ENCODE measurements around the gene SDHAF4. TPM values are rescaled to one million over a fixed set of nuclear protein-coding genes. Genes with fewer than 3 reads are reported as not detected.
"Not testable (repeated sequence)": the region's sequence is repeated elsewhere in the genome, so short reads cannot be mapped to it uniquely, and the experiment has no call there.

SDHAF4 gene
- total and polyA plus RNA-seq, 3 experiments from 2014 or later = 7.9 to 10.9 (median 10.1) TPM

GRCh38 chr6:70599187-70599586 is 32.5 kb downstream of the SDHAF4 start:
- Histone ChIP-seq H3K4me1 (ENCODE audit: insufficient read depth, low read length) (no peaks in the 10 kb centered on the region), H3K9me3 (ENCODE audit: low read length) (no peaks in the 10 kb centered on the region), H3K4me3 (ENCODE audit: low read length) (no peak overlapping the region), H3K36me3 (ENCODE audit: insufficient read depth, low read length) (no peaks in the 10 kb centered on the region), H3K27ac (ENCODE audit: low read depth, low read length) (no peak overlapping the region), H3K27me3 (ENCODE audit: insufficient read depth, low read length, poor library complexity, severe bottlenecking) (no peaks in the 10 kb centered on the region)
- Mint-ChIP-seq H3K27ac (peak overlapping the region in 2 of 8 donors; percentile 30 to 74), H3K9me3 (peaks cover 0 to 7% (median 3%) of the 10 kb centered on the region in 5 donors), H3K27me3 (no peaks in the 10 kb centered on the region), H3K4me3 (no peak overlapping the region), H3K4me1 (peaks cover 3 to 7% (median 5%) of the 10 kb centered on the region in 3 donors), H3K36me3 (peaks cover under 1 to 12% (median 1%) of the 10 kb centered on the region in 3 donors)
- ChIA-PET CTCF (no interaction called here), POLR2A (no interaction called here)
- peak in 1 of 5 donors; percentile 1 for DNase-seq

GRCh38 chr6:70601014-70601413 is 34.3 kb downstream of the SDHAF4 start:
- H3K4me1 Mint-ChIP-seq = peaks cover 3 to 7% (median 5%) of the 10 kb centered on the region in 3 donors
- H3K27ac Mint-ChIP-seq = no peak overlapping the region
- Histone ChIP-seq H3K27me3 (ENCODE audit: insufficient read depth, low read length, poor library complexity, severe bottlenecking) (no peaks in the 10 kb centered on the region), H3K4me1 (ENCODE audit: insufficient read depth, low read length) (no peaks in the 10 kb centered on the region), H3K9me3 (ENCODE audit: low read length) (no peaks in the 10 kb centered on the region), H3K27ac (ENCODE audit: low read depth, low read length) (no peak overlapping the region), H3K36me3 (ENCODE audit: insufficient read depth, low read length) (no peaks in the 10 kb centered on the region), H3K4me3 (ENCODE audit: low read length) (no peak overlapping the region)
- ChIA-PET POLR2A (no interaction called here), CTCF (no interaction called here)
- DNase-seq = no peak
- peaks cover 0 to 2% of the 10 kb centered on the region in 2 donors for H3K27me3 Mint-ChIP-seq
- H3K9me3 Mint-ChIP-seq = peaks cover 0 to 9% (median 4%) of the 10 kb centered on the region in 5 donors
- H3K4me3 Mint-ChIP-seq = no peak overlapping the region
- peaks cover 0 to 16% (median 1%) of the 10 kb centered on the region in 3 donors for H3K36me3 Mint-ChIP-seq

- H3K9me3 ChIP-seq (ENCODE audit: low read length) = no peaks in the 10 kb centered on the region
- no peaks in the 10 kb centered on the region for H3K36me3 ChIP-seq (ENCODE audit: insufficient read depth, low read length)
- no peak overlapping the region for H3K27ac ChIP-seq (ENCODE audit: low read depth, low read length)
- no peak for DNase-seq
- H3K36me3 Mint-ChIP-seq = peaks cover 0 to 19% (median 0%) of the 10 kb centered on the region in 3 donors
- no peak overlapping the region for H3K4me3 Mint-ChIP-seq
- no peak overlapping the region for H3K4me3 ChIP-seq (ENCODE audit: low read length)
- no peaks in the 10 kb centered on the region for H3K4me1 ChIP-seq (ENCODE audit: insufficient read depth, low read length)
- peaks cover 0 to 4% of the 10 kb centered on the region in 2 donors for H3K27me3 Mint-ChIP-seq
- H3K27ac Mint-ChIP-seq = no peak overlapping the region
- POLR2A ChIA-PET = no interaction called here
- peaks cover 6 to 9% (median 8%) of the 10 kb centered on the region in 3 donors for H3K4me1 Mint-ChIP-seq
- H3K9me3 Mint-ChIP-seq = peaks cover 0 to 9% (median 4%) of the 10 kb centered on the region in 5 donors
- H3K27me3 ChIP-seq (ENCODE audit: insufficient read depth, low read length, poor library complexity, severe bottlenecking) = no peaks in the 10 kb centered on the region
- CTCF ChIA-PET = no interaction called here
These were observed 37.5 kb downstream of the SDHAF4 start for GRCh38 chr6:70604254-70604653.

GRCh38 chr6:70607371-70607770 is 40.6 kb downstream of the SDHAF4 start:
- H3K27ac ChIP-seq (ENCODE audit: low read depth, low read length); H3K4me1 Mint-ChIP-seq; H3K9me3 Mint-ChIP-seq; H3K27me3 ChIP-seq (ENCODE audit: insufficient read depth, low read length, poor library complexity, severe bottlenecking); H3K27me3 Mint-ChIP-seq; POLR2A ChIA-PET; H3K9me3 ChIP-seq (ENCODE audit: low read length); H3K27ac Mint-ChIP-seq; H3K4me1 ChIP-seq (ENCODE audit: insufficient read depth, low read length); H3K36me3 ChIP-seq (ENCODE audit: insufficient read depth, low read length); DNase-seq; CTCF ChIA-PET; H3K4me3 ChIP-seq (ENCODE audit: low read length): not testable (repeated sequence)
- Mint-ChIP-seq H3K36me3 (peaks cover 0 to 19% (median 0%) of the 10 kb centered on the region in 3 donors), H3K4me3 (peak overlapping the region in 1 of 7 donors; percentile 7)

- H3K27ac ChIP-seq (ENCODE audit: low read depth, low read length); POLR2A ChIA-PET; H3K9me3 Mint-ChIP-seq; H3K4me1 Mint-ChIP-seq; H3K36me3 ChIP-seq (ENCODE audit: insufficient read depth, low read length); H3K4me3 ChIP-seq (ENCODE audit: low read length); H3K27me3 ChIP-seq (ENCODE audit: insufficient read depth, low read length, poor library complexity, severe bottlenecking); H3K4me3 Mint-ChIP-seq; H3K9me3 ChIP-seq (ENCODE audit: low read length); H3K27me3 Mint-ChIP-seq; CTCF ChIA-PET; DNase-seq; H3K4me1 ChIP-seq (ENCODE audit: insufficient read depth, low read length); H3K27ac Mint-ChIP-seq: not testable (repeated sequence)
- H3K36me3 Mint-ChIP-seq = peaks cover 0 to 10% (median 0%) of the 10 kb centered on the region in 3 donors
These were observed 42.5 kb downstream of the SDHAF4 start for GRCh38 chr6:70609181-70609580.

- peaks cover 5 to 10% of the 10 kb centered on the region in 2 donors for H3K27me3 Mint-ChIP-seq
- H3K4me3 Mint-ChIP-seq = no peak overlapping the region
- no peak overlapping the region for H3K27ac Mint-ChIP-seq
- Histone ChIP-seq H3K27ac (ENCODE audit: low read depth, low read length) (no peak overlapping the region), H3K27me3 (ENCODE audit: insufficient read depth, low read length, poor library complexity, severe bottlenecking) (no peaks in the 10 kb centered on the region), H3K4me1 (ENCODE audit: insufficient read depth, low read length) (no peaks in the 10 kb centered on the region), H3K9me3 (ENCODE audit: low read length) (no peaks in the 10 kb centered on the region), H3K36me3 (ENCODE audit: insufficient read depth, low read length) (no peaks in the 10 kb centered on the region), H3K4me3 (ENCODE audit: low read length) (no peak overlapping the region)
- no peak for DNase-seq
- no peaks in the 10 kb centered on the region for H3K4me1 Mint-ChIP-seq
- CTCF ChIA-PET = no interaction called here
- POLR2A ChIA-PET = no interaction called here
- no peaks in the 10 kb centered on the region for H3K36me3 Mint-ChIP-seq
- no peaks in the 10 kb centered on the region for H3K9me3 Mint-ChIP-seq
These were observed 50.1 kb downstream of the SDHAF4 start for GRCh38 chr6:70616728-70617260.

GRCh38 chr6:70620746-70621145 is 54.0 kb downstream of the SDHAF4 start:
- Mint-ChIP-seq H3K9me3 (no peaks in the 10 kb centered on the region), H3K4me1 (no peaks in the 10 kb centered on the region)
- no peaks in the 10 kb centered on the region for H3K4me1 ChIP-seq (ENCODE audit: insufficient read depth, low read length)

GRCh38 chr6:70622461-70622860 is 55.7 kb downstream of the SDHAF4 start:
- Histone ChIP-seq H3K4me3 (ENCODE audit: low read length) (no peak overlapping the region), H3K27me3 (ENCODE audit: insufficient read depth, low read length, poor library complexity, severe bottlenecking) (no peaks in the 10 kb centered on the region), H3K9me3 (ENCODE audit: low read length) (no peaks in the 10 kb centered on the region), H3K4me1 (ENCODE audit: insufficient read depth, low read length) (no peaks in the 10 kb centered on the region), H3K27ac (ENCODE audit: low read depth, low read length) (no peak overlapping the region), H3K36me3 (ENCODE audit: insufficient read depth, low read length) (no peaks in the 10 kb centered on the region)
- no peak for DNase-seq
- peaks cover 0 to 10% of the 10 kb centered on the region in 2 donors for H3K27me3 Mint-ChIP-seq
- ChIA-PET CTCF (no interaction called here), POLR2A (no interaction called here)
- no peaks in the 10 kb centered on the region for H3K4me1 Mint-ChIP-seq
- no peak overlapping the region for H3K4me3 Mint-ChIP-seq
- H3K36me3 Mint-ChIP-seq = no peaks in the 10 kb centered on the region
- H3K9me3 Mint-ChIP-seq = no peaks in the 10 kb centered on the region
- H3K27ac Mint-ChIP-seq = no peak overlapping the region

More at GRCh38 chr6:70620746-70621145, 54.0 kb downstream of the SDHAF4 start:
- DNase-seq = no peak
- Mint-ChIP-seq H3K4me3 (no peak overlapping the region), H3K27ac (no peak overlapping the region), H3K36me3 (no peaks in the 10 kb centered on the region), H3K27me3 (peaks cover 2 to 13% of the 10 kb centered on the region in 2 donors)
- ChIA-PET CTCF (no interaction called here), POLR2A (no interaction called here)
- H3K27ac ChIP-seq (ENCODE audit: low read depth, low read length) = no peak overlapping the region
- no peak overlapping the region for H3K4me3 ChIP-seq (ENCODE audit: low read length)
- no peaks in the 10 kb centered on the region for H3K27me3 ChIP-seq (ENCODE audit: insufficient read depth, low read length, poor library complexity, severe bottlenecking)
- no peaks in the 10 kb centered on the region for H3K36me3 ChIP-seq (ENCODE audit: insufficient read depth, low read length)
- H3K9me3 ChIP-seq (ENCODE audit: low read length) = no peaks in the 10 kb centered on the region

GRCh38 chr6:70625436-70625835 is 58.7 kb downstream of the SDHAF4 start:
- Mint-ChIP-seq H3K27ac (no peak overlapping the region), H3K27me3 (peaks cover 0 to 10% of the 10 kb centered on the region in 2 donors), H3K4me1 (no peaks in the 10 kb centered on the region), H3K36me3 (no peaks in the 10 kb centered on the region), H3K9me3 (no peaks in the 10 kb centered on the region), H3K4me3 (no peak overlapping the region)
- Histone ChIP-seq H3K27ac (ENCODE audit: low read depth, low read length) (no peak overlapping the region), H3K4me1 (ENCODE audit: insufficient read depth, low read length) (no peaks in the 10 kb centered on the region), H3K36me3 (ENCODE audit: insufficient read depth, low read length) (no peaks in the 10 kb centered on the region), H3K9me3 (ENCODE audit: low read length) (no peaks in the 10 kb centered on the region), H3K27me3 (ENCODE audit: insufficient read depth, low read length, poor library complexity, severe bottlenecking) (no peaks in the 10 kb centered on the region), H3K4me3 (ENCODE audit: low read length) (no peak overlapping the region)
- ChIA-PET POLR2A (no interaction called here), CTCF (no interaction called here)
- no peak for DNase-seq

All from CD8-positive, alpha-beta memory T cell (primary cell).